ENCODE data around the gene TPM4. TPM values are rescaled to one million over a fixed set of nuclear protein-coding genes. Genes with fewer than 3 reads are reported as not detected.
"Not testable (repeated sequence)": the region's sequence is repeated elsewhere in the genome, so short reads cannot be mapped to it uniquely, and the experiment has no call there.

TPM4 gene
- total RNA-seq, 1 donor: 163 TPM

GRCh38 chr19:16094360-16095070, 18.2 kb downstream of the TPM4 start:
- DNase-seq (ENCODE audit: low read depth in 2 of 3, low spot score in 2 of 3): peak in 1 of 3 donors; percentile 43

- DNase-seq (ENCODE audit: low read depth in 2 of 3, low spot score in 2 of 3): no peak
Observed at GRCh38 chr19:16095071-16095571, 18.8 kb downstream of the TPM4 start.

DNA sequence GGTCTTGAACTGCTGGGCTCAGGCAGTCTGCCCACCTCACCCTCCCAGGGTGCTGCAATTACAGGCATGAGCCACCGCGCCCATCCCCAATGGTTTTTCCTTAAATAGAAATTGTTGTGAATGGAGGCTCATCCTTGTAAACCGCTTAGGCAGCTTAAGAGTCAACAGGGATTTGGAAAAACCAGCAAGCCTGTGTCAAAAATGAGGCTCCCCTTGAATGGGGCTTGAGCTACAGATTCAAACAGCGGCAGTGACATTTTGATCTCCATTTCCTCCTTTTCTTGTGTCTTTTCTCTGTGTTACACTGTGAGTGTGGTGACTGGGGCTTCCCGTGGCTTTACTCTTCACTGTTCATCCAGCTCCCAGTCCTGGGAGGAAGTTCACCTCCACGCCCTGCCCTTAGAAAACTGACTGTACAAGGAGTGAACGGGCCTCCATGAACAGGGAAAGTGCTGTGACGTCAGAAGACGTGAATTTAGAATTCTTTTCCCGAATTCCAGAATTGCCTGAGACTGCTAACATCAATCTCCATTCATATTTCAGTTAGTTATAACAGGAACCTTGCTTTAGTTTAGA, 20.1 kb downstream of the TPM4 start:
- DNase-seq (ENCODE audit: low read depth in 2 of 3, low spot score in 2 of 3): no peak

DNA sequence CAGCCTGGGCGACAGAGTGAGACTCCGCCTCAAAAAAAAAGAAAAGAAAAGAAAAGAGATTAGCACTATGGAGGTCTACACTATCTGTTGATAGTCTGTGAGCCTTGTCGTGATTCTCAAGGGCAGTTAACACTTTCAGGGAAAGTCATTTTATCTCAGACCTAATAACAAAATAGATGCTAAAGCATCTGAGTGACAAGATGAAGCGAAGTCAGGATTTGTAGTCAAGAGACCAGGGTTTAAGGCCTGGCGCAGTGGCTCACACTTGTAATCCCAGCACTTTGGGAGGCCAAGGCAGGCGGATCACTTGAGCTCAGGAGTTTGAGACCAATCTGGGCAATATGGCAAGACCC, 22.1 kb downstream of the TPM4 start:
- DNase-seq (ENCODE audit: low read depth in 2 of 3, low spot score in 2 of 3): no peak

GRCh38 chr19:16098821-16099220, 22.5 kb downstream of the TPM4 start:
- DNase-seq (ENCODE audit: low read depth in 2 of 3, low spot score in 2 of 3): no peak

GRCh38 chr19:16099314-16099965, 23.1 kb downstream of the TPM4 start:
- DNase-seq (ENCODE audit: low read depth in 2 of 3, low spot score in 2 of 3): not testable (repeated sequence)

DNA sequence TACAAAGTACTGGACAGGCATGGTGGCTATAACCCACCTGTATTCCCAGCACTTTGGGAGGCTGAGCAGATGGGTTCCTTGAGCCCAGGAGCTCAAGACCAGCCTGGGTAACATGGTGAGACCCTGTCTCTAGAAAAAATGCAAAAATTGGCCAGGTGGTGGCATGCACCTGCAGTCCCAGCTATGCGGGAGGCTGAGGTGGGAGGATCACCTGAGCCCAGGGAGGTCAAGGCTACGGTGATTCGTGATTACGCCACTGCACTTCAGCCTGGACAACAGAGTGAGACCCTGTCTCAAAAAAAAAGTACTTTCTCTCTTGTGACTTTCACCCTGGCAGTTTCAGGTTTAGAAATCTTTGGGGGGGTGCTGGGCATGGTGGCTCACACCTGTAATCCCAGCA, 24.2 kb downstream of the TPM4 start:
- DNase-seq (ENCODE audit: low read depth in 2 of 3, low spot score in 2 of 3): no peak

GRCh38 chr19:16104722-16105121, 28.4 kb downstream of the TPM4 start:
- no peak for DNase-seq (ENCODE audit: low read depth in 2 of 3, low spot score in 2 of 3)

DNA sequence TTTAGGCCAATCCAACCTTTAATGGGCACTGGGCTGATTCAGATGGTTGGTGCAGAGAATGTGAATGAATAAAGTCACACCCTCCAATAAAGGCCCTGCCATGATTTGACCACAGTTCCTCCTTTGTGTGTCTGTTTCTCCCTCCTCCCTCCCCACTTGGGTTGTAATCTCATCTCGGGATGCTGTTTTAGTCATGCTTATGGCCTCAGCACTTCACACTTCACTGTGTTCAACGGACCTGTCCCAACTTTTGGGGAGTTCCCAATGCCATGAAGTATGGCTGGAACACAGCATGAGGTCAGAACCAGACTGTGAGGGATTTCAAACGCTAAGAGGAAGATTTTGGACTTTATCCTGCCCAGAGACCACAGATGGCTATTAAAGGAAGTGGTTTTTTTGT, 29.8 kb downstream of the TPM4 start:
- no peak for DNase-seq (ENCODE audit: low read depth in 2 of 3, low spot score in 2 of 3)

GRCh38 chr19:16111160-16111908, 35.0 kb downstream of the TPM4 start, which contains the start of gene RAB8A:
Gene RAB8A, plus strand, starts transcription at chr19:16111889. Its CDS starts 13 bp downstream, at chr19:16111902.
- DNase-seq (ENCODE audit: low read depth in 2 of 3, low spot score in 2 of 3): peak; percentile 99 to 100 (median 100)

GRCh38 chr19:16111909-16112752, 35.8 kb downstream of the TPM4 start:
- DNase-seq (ENCODE audit: low read depth in 2 of 3, low spot score in 2 of 3): no peak

DNA sequence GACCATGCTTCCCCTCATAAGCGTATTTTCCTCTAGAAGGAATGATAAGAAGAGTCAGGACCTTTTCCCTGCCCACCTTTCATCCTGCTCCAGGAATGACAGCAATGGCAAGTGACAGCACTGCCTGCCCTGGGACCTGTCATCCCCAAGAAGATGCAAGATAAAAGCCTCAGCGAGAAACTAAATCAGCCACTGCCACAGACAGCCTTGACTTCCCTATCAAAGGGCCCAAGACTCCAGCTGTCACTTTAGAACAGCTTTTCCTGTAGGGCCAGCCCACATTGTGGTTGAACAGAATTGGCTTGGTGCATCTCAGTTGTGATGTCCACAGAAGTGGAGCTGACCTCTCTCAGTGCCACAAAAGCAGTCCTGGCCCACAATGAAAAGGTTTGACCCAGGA, 36.5 kb downstream of the TPM4 start:
- DNase-seq (ENCODE audit: low read depth in 2 of 3, low spot score in 2 of 3): peak in 2 of 3 donors; percentile 41 to 57

DNA sequence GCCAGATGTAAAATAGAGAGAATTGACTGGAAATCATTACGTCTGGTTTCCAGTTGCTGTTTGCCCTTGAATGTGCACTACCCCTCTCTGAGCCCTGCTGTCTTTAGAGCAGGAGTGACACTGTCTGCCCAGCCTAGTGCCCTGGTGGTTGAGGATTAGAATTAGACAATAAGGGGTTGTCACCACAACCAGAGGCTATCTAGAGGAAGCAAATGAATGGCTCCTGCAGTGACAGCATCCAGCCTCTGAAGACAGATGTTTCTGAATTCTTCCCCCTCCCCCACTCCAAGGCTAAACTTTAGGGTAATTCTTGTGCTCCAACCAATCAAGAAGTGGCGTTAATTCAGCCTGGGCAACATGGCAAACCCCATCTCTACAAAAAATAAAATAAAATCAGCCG, 37.4 kb downstream of the TPM4 start:
- peak in 2 of 3 donors; percentile 49 to 78 for DNase-seq (ENCODE audit: low read depth in 2 of 3, low spot score in 2 of 3)

DNA sequence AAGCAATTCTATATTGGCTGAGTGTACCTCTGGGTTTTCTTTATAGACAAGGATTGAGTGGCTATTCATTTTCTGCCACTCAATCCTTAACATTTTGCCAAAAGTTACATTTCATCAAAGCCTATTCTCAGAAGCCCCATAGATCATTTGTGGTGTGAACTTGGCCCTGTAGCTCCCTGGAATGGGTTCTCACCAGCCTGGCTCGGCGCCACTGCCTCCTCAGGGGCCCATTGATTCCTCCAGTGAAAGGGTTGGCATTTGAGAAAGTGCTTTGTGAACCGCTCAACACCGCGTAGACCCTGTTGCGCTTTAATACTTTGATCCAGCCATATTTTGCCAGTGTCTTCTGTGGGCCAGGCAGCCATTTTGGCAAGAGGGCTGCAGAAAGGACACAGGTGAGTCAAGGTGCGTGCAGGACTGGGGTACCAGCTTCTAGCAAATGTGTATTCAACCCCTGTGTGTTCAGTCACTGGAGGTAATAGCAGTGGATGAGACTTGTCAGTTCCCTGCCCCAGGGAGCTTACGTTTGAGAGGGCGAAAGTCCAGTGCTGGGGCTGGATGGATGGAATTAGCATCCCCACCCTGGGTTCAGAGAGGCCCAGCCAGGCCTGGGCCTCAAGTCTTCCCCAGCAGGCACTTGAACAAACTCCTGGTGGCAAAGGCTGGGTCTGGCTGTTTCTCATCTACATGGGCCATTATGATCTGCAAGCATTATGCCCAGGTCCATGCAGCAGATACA, 39.2 kb downstream of the TPM4 start:
- no peak for DNase-seq (ENCODE audit: low read depth in 2 of 3, low spot score in 2 of 3)

GRCh38 chr19:16116067-16116466, 39.8 kb downstream of the TPM4 start:
- no peak for DNase-seq (ENCODE audit: low read depth in 2 of 3, low spot score in 2 of 3)

GRCh38 chr19:16117594-16118033, 41.3 kb downstream of the TPM4 start:
- peak in 1 of 3 donors; percentile 44 for DNase-seq (ENCODE audit: low read depth in 2 of 3, low spot score in 2 of 3)

DNA sequence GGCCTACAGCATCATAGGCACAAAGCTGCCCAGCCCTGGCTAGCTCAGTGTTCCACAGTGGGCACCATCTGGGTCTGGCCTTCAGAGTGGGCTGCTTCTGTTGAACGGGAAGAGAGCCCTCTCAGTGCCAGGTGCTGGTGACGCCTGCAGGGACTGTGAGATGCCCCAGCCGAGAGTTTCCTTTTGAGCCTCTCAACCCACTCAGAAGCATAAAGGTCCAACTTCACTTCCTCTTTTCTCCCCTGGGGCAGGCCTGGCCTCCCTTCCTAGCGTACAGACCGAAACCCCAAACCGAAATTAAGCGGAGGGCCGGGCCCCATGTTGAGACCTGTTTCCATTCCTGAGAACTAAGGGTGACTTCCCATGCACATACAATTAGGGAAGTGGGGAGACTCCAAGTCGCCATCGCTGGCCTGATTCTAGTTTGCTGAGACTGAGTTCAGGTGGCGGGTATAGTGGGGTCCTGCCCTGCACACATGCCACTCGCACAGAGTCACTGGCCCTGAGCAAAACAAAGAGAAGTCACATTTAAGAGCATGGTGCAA, 42.3 kb downstream of the TPM4 start:
- peak in 2 of 3 donors; percentile 86 to 92 for DNase-seq (ENCODE audit: low read depth in 2 of 3, low spot score in 2 of 3)

GRCh38 chr19:16119075-16119857, 43.0 kb downstream of the TPM4 start:
- peak in 2 of 3 donors; percentile 67 to 72 for DNase-seq (ENCODE audit: low read depth in 2 of 3, low spot score in 2 of 3)
